ENCODE measurements around the gene MAPKBP1.

Gene MAPKBP1

GRCh38 chr15:41847981-41848380, 73.7 kb downstream of the MAPKBP1 start:
- FAIRE-seq = no peak
- no peak for DNase-seq (ENCODE audit: low spot score)

- DNase-seq (ENCODE audit: low spot score) = no peak
- no peak for FAIRE-seq
Observed at GRCh38 chr15:41848631-41849030, 74.3 kb downstream of the MAPKBP1 start.

- DNase-seq (ENCODE audit: low spot score) (no peak), FAIRE-seq (no peak)
Observed at GRCh38 chr15:41849204-41849603, 74.9 kb downstream of the MAPKBP1 start.

- FAIRE-seq (no peak), DNase-seq (ENCODE audit: low spot score) (no peak)
Observed at GRCh38 chr15:41849861-41850260, 75.6 kb downstream of the MAPKBP1 start.

GRCh38 chr15:41850482-41851166, 76.3 kb downstream of the MAPKBP1 start:
- FAIRE-seq = no peak
- no peak for DNase-seq (ENCODE audit: low spot score)

GRCh38 chr15:41851167-41851523, 76.9 kb downstream of the MAPKBP1 start:
- FAIRE-seq (no peak), DNase-seq (ENCODE audit: low spot score) (no peak)

GRCh38 chr15:41851755-41852370, 77.6 kb downstream of the MAPKBP1 start:
- DNase-seq (ENCODE audit: low spot score) = no peak
- FAIRE-seq = no peak

- FAIRE-seq (no peak), DNase-seq (ENCODE audit: low spot score) (no peak)
Observed at GRCh38 chr15:41852736-41853590, 78.7 kb downstream of the MAPKBP1 start.

- DNase-seq (ENCODE audit: low spot score) (no peak), FAIRE-seq (no peak)
Observed at GRCh38 chr15:41853831-41854230, 79.5 kb downstream of the MAPKBP1 start.

GRCh38 chr15:41854443-41854842, 80.2 kb downstream of the MAPKBP1 start:
- no peak for FAIRE-seq
- no peak for DNase-seq (ENCODE audit: low spot score)

GRCh38 chr15:41855261-41855961, 81.1 kb downstream of the MAPKBP1 start:
- FAIRE-seq = no peak
- DNase-seq (ENCODE audit: low spot score) = no peak

- no peak for FAIRE-seq
Observed at GRCh38 chr15:41856262-41856661, 82.0 kb downstream of the MAPKBP1 start.

GRCh38 chr15:41856716-41857115, 82.4 kb downstream of the MAPKBP1 start:
- FAIRE-seq (no peak), DNase-seq (ENCODE audit: low spot score) (no peak)

More at GRCh38 chr15:41856262-41856661, 82.0 kb downstream of the MAPKBP1 start:
- DNase-seq (ENCODE audit: low spot score) = no peak

- DNase-seq (ENCODE audit: low spot score) = no peak
- no peak for FAIRE-seq
Observed at GRCh38 chr15:41857316-41857715, 83.0 kb downstream of the MAPKBP1 start.

GRCh38 chr15:41858756-41859155, 84.5 kb downstream of the MAPKBP1 start:
- FAIRE-seq (no peak), DNase-seq (ENCODE audit: low spot score) (no peak)

GRCh38 chr15:41860049-41860828, 86.0 kb downstream of the MAPKBP1 start:
- DNase-seq (ENCODE audit: low spot score) (no peak), FAIRE-seq (no peak)

GRCh38 chr15:41861736-41862356, 87.6 kb downstream of the MAPKBP1 start:
- DNase-seq (ENCODE audit: low spot score) = no peak
- FAIRE-seq = no peak

GRCh38 chr15:41862515-41863116, 88.3 kb downstream of the MAPKBP1 start:
- FAIRE-seq (no peak), DNase-seq (ENCODE audit: low spot score) (no peak)

- no peak for FAIRE-seq
- no peak for DNase-seq (ENCODE audit: low spot score)
Observed at GRCh38 chr15:41865490-41866055, 91.3 kb downstream of the MAPKBP1 start.

GRCh38 chr15:41866263-41866703, 92.0 kb downstream of the MAPKBP1 start:
- DNase-seq (ENCODE audit: low spot score) (no peak), FAIRE-seq (no peak)

Data from RCC 7860 (cell line).